ENCODE results near the gene ING5.
"Not testable (repeated sequence)": the region's sequence is repeated elsewhere in the genome, so short reads cannot be mapped to it uniquely, and the experiment has no call there.

The ING5 gene

GRCh38 chr2:241736111-241736510, 34.3 kb downstream of the ING5 start:
- DNase-seq, result no peak

- no peak for DNase-seq
Measured at GRCh38 chr2:241738040-241738686, 36.3 kb downstream of the ING5 start.

- no peak for DNase-seq
Measured at GRCh38 chr2:241739177-241739576, 37.3 kb downstream of the ING5 start.

- no peak for DNase-seq
Measured at GRCh38 chr2:241739651-241740050, 37.8 kb downstream of the ING5 start.

- no peak for DNase-seq
Measured at GRCh38 chr2:241741016-241741415, 39.2 kb downstream of the ING5 start.

- DNase-seq, result no peak
Measured at GRCh38 chr2:241742320-241742939, 40.6 kb downstream of the ING5 start.

- DNase-seq, result not testable (repeated sequence)
Measured at GRCh38 chr2:241743008-241743407, 41.2 kb downstream of the ING5 start.

- DNase-seq, result no peak
Measured at GRCh38 chr2:241743620-241744019, 41.8 kb downstream of the ING5 start.

- no peak for DNase-seq
Measured at GRCh38 chr2:241744028-241744754, 42.4 kb downstream of the ING5 start.

- DNase-seq, result no peak
Measured at GRCh38 chr2:241745276-241745675, 43.4 kb downstream of the ING5 start.

- DNase-seq, result no peak
Measured at GRCh38 chr2:241746084-241746483, 44.2 kb downstream of the ING5 start.

GRCh38 chr2:241748468-241749256, 46.8 kb downstream of the ING5 start:
- DNase-seq, result no peak

GRCh38 chr2:241750076-241750840, 48.4 kb downstream of the ING5 start:
- DNase-seq, result no peak

- DNase-seq, result no peak
Measured at GRCh38 chr2:241751152-241751551, 49.3 kb downstream of the ING5 start.

- no peak for DNase-seq
Measured at GRCh38 chr2:241751776-241752175, 49.9 kb downstream of the ING5 start.

- DNase-seq, result no peak
Measured at GRCh38 chr2:241752253-241752652, 50.4 kb downstream of the ING5 start.

GRCh38 chr2:241752689-241753276, 50.9 kb downstream of the ING5 start:
- no peak for DNase-seq

GRCh38 chr2:241753493-241753892, 51.7 kb downstream of the ING5 start:
- no peak for DNase-seq

GRCh38 chr2:241754042-241754441, 52.2 kb downstream of the ING5 start:
- DNase-seq, result no peak

- DNase-seq, result no peak
Measured at GRCh38 chr2:241755166-241755565, 53.3 kb downstream of the ING5 start.

- DNase-seq, result no peak
Measured at GRCh38 chr2:241755777-241756176, 53.9 kb downstream of the ING5 start.
